Esophagus mucosa (tissue), 1 donor: ENCODE results near the gene MRTFA. TPM values are rescaled to one million over a fixed set of nuclear protein-coding genes. Genes with fewer than 3 reads are reported as not detected.

Source experiments
- ATAC-seq: fragments of 200-7000 bp; cut with Tn5 transposase; one replicate; pipeline ENCODE4 v1.9.1; 2020
- total RNA-seq: library from RNA; stranded (reverse); gene quantifications from one replicate; pipeline ENCODE4 v1.2.4, GENCODE V29; 2023
- donor health status: DM: yes; HTN: yes; CAD: no.

MRTFA gene
- total RNA-seq, 1 donor from 2014 or later: 19.4 TPM

DNA sequence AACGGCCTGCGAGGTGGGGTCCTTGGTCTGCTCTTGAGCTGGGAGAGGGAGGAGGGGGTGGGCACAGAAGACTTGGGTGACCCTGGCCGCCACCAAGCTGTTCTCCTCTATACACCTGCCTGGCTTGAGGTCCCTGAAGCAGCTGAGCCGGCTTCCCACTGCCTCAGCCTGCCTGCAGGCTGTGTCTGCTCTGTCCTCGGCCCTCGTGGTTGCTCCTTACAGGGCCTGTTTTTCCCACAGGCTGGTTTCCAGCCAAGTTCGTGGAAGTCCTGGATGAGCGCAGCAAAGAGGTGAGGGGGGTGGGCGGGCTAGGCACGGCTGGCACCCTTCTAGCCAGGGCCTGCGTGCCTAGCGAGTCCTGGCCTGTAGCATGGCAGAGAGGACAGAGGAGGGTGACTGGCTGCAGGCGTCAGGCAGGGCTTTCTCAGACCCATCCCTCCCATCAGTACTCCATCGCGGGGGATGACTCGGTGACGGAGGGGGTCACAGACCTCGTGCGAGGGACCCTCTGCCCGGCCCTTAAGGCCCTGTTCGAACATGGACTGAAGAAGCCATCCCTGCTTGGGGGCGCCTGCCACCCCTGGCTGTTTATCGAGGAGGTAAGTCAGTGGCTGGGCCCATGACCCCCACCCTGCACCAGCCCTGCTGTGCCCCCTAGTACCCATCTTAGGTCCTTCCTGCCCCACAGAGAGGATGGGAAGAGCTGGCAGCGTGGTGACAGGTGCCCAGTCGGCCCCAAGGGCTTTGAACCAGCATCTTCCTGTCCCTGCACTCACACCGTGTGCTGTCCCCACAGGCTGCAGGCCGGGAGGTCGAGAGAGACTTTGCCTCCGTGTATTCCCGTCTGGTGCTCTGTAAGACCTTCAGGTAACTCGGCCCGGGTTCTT, 228.4 kb downstream of the MRTFA start:
- peak; percentile 18 for ATAC-seq

DNA sequence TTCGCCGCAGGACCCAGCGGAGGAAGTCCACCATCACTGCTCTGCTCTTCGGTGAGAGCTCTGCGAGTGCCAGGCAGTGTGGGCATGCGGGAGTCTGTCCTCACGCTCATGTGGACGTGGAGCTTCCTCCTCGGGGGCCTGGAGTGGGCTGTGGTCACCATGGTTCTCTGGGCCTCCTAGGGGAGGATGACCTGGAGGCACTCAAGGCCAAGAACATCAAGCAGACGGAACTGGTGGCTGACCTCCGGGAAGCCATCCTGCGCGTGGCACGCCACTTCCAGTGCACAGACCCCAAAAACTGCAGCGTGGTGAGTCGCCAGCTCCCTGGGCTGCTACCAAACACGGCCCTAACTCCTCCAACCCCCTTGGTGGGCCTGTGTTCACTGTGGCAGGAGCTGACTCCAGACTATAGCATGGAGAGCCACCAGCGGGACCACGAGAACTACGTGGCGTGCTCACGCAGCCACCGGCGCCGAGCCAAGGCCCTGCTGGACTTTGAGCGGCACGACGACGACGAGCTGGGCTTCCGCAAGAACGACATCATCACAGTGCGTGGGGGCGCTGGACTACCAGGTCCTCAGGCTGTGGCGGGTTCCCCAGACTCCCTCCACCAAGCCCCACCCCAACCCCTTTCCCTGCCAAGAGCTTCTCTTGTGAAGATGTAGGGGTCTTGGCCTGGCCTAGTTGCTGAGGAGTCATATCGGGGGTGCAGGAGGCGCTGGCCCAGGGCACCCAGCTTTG, 229.3 kb downstream of the MRTFA start:
- ATAC-seq: no peak

DNA sequence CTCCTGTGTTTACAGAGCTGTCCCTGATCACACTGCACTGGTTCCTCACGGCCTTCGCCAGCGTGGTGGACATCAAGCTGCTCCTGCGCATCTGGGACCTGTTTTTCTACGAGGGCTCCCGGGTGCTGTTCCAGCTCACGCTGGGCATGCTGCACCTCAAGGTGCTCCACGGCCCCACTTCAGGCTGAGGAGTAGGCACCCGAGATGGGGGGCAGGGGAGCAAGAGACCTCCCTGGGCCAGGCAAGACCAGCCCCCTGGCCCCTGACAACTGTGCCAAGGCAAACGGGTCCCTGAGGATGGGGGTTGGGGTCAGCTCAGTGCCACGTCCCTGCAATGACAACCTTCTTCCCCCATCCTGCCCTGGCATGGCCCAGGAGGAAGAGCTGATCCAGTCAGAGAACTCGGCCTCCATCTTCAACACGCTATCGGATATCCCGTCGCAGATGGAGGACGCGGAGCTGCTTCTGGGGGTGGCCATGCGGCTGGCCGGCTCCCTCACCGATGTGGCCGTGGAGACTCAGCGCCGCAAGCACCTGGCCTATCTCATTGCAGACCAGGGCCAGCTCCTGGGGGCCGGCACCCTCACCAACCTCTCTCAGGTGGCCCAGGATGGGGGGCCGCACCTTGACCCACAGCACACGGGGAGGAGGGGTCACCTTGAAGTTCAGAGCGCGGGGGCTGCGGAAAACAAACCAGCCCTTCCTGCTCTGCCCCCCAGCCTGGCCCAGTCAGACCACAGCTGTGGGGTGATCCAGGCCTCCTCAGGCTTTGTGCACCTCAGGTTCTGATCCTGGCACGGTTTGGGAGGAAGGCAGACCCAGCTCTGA, 230.2 kb downstream of the MRTFA start:
- no peak for ATAC-seq

DNA sequence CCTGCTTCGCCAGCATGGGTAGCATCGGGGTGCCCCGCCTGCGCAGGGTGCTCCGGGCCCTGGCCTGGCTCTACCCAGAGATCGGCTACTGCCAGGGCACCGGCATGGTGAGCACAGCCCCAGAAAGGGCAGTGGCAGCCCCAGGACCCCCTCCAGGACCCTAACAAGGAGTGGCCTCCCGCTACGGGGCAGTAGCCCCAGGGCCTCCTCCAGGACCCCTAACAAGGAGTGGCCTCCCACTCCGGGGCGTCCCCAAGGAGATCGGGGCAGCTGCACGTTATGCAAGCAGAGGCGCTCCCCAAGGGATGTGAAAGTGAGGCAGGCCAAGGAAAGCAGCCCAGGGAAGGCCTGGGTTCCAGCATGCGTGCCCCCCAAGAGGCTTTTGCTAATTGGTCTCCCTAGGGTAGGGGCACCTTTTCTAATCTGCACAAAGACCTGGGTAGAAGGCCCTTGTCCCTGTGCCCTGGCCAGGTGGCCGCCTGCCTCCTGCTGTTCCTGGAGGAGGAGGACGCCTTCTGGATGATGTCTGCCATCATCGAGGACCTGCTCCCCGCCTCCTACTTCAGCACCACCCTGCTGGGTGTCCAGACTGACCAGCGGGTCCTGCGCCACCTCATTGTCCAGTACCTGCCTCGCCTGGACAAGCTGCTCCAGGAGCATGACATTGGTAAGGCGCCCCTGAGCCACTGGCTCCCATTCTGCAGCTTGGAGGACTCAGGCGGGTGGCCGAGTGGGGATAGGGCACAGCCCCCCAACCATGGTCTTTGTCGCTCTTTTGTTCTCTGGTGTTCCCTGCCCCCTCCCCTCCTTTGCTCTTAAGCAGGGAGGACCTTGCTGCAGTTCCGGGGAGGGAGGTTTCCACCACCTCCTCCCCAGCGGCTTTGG, 231.1 kb downstream of the MRTFA start:
- peak; percentile 3 for ATAC-seq

DNA sequence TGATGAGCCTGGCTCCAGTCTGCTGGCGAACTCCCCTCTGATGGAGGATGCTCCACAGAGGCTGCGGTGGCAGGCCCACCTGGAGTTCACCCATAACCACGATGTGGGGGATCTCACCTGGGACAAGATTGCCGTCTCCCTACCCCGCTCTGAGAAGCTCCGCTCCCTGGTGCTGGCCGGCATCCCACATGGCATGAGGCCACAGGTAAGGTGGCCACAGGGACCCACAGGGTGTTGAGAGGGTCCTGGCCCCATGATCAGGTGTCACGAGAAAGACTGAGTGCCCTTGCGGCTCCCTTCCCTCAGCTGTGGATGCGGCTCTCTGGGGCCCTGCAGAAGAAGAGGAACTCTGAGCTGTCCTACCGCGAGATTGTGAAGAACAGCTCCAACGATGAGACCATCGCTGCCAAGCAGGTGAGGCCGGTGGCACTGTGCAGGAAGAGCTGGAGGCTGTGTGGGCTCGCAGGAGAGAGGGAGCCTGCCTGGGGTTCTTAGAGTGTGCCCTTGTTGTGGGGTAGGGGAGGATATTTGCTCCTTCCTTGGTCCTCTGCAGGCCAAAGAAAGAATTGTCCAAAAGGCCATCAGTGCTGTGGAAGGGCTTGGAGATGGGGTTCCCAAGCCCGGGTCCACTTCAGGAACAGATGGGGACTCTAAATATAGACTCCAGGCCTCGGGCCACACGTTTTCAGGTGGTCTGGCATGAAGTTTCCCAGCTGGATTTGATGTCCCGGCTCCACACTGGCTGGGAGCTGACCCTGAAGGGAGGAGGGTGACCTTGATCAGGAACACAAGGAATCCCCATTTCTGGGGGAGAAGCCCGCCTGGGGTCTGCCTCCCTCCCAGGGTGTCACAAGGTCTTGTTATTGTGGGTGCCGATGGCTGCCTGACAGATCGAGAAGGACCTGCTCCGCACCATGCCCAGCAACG, 232.0 kb downstream of the MRTFA start:
- no peak for ATAC-seq

DNA sequence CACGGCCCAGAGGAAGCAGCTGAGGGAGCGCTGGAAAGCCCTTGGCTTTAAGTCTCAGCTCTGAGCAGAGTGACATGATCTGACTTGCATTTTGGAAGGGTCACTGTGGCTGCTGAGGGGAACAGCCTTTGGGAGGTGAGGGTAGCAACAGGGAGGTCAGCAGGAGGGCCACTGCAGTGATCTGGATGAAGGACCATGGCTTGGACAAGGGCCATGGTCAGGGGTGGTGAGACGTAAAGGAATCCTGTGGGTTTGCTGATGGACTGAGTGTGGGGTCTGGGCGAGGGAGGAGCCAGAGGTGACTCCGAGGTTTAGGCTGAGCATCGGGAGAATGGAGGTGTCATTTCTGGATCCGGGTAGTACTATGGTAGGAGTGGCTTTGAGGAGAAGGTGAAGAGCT, 232.9 kb downstream of the MRTFA start:
- no peak for ATAC-seq

DNA sequence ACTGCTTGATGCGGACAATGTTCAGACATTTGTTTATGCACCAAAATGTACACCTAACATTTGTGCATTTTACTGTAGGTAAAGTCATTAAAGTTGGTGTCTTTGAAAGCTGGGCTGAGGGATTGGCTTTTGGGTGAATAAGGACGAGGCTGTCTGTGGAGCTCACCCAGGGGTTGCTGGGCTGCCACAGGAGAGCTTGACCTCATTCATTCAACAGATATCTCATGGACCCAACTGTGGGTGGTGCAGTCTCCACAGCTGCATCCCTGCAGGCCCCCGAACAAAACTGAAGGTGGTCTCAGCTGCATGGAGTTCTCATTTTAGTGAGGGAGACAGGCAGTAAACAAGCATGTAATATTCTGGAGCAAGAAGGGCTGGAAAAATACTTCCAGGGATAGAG, 233.4 kb downstream of the MRTFA start:
- ATAC-seq: no peak

DNA sequence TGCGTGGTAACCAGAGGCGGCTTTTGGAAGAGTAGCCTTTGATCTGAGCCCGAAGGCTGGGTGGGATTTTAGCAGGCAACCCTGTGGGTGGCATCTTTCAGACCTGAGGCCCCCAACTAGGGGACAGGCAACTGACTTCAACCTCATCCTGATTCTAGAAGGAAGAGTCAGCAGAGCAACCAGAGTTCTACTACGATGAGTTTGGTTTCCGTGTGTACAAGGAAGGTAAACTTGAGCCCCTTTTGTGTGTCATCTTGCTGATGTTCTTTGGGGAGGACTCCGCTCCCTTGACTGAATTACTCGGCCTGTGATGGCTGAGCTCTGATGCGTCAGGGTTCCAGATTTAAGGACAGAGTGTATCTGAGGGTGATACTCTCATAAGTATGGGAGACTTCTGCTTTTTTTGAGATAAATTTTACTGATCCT, 234.5 kb downstream of the MRTFA start:
- ATAC-seq: no peak

DNA sequence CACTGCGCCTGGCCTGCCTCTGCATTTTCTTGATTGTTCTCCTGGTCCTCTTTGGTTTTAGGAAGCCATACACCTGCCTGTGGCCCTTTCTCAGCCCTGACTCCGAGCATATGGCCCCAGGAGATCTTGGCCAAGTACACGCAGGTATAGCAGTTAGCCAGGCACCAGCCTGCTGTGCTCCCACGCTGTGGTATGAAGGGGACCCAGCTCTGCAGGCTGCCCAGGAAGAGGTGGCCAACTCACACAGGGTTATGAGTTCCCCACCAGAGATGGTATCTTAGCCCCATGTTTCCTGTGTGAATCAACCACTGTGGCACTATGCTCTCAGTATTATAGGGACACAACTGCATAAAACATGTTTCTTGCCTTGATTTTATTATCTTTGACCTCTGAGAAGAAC, 235.0 kb downstream of the MRTFA start:
- ATAC-seq: no peak

DNA sequence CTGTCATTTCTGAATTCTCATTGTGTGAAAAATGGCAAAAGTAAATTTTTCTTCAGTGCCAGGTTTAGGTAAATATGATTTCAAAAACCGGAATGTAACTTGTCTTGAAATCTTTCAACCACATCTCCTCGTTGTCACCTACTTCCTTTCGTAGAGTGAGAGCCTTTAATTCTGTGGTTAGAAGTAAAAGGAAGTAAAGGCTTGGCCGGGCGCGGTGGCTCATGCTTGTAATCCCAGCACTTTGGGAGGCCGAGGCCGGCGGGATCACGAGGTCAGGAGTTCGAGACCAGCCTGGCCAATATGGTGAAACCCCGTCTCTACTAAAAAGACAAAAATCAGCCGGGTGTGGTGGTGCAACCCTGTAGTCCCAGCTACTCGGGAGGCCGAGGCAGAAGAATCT, 236.4 kb downstream of the MRTFA start:
- ATAC-seq: no peak

DNA sequence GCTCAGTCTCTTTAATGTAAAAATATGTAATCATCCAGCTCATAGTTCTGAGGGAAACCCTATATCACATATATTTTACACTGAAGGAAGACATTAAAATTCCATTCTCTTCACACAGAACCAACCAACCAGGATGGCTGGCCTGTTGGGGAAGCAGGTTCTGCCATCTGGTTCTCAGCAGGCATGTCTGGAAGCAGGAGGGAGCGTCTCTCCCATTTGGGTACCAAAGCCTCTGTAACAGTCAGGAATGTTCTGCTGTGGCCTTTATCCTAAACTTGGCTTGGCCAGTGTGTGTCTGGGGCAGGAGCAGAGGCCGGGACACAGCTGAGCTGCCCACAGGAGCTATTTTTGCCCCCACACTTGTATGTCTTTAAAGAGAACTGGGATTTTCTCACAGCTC, 236.9 kb downstream of the MRTFA start:
- no peak for ATAC-seq

DNA sequence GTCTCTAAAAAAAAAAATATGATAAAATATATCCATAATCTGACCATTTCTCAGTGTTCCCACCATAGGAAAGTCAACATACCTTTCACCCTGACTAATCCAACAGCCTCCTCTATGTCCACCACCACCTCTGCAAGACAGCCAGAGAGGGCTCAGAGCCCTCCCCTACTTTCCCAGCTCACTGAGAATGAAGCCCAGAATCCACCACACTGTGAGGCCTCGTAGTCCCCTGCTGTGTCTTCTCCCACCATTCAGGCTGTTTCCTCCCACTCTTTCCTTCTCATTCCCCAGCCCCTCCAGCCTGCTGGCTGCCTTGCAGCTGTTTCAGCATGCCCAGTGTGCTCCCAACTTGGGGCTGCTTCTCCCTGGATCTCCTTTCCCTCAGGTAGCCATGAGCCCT, 239.1 kb downstream of the MRTFA start:
- ATAC-seq: peak; percentile 4

DNA sequence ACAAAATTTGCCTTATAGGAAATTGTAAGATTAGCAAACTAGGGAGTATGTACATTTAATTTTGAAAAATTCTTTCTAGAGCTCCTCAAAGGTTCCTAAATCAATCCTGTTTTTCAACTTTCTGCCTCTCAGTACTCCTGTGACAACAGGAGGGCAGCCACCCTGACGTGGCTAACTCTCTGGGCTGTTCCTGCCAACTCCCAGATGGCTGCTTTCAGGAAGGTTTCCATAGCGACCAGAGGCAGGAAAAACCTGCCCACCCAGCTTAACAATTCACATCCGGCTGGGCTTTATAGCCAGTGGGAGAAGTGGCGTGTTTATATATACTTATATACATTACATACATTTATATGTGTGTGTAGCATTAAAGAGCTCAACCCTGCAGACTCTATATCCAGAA, 239.6 kb downstream of the MRTFA start:
- peak; percentile 95 for ATAC-seq

DNA sequence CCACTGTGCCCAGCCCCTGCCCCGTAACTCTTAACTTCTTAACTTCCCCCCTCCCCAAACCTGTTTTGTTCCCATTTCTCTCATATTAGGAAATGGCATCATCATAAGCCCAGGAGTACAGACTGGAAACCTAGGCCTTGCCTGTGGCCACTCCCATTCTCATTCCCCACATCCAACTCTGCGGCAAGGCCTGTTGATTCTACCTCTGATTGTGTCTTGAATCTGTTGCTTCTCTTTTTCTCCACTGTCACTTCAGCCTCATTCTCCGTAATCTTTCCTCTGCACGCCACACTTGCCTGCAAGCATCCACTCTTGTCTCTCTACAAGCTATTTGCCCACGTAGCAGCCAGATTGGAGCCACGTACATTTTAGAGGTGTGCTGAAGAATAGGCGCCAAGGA, 240.9 kb downstream of the MRTFA start:
- ATAC-seq: no peak

DNA sequence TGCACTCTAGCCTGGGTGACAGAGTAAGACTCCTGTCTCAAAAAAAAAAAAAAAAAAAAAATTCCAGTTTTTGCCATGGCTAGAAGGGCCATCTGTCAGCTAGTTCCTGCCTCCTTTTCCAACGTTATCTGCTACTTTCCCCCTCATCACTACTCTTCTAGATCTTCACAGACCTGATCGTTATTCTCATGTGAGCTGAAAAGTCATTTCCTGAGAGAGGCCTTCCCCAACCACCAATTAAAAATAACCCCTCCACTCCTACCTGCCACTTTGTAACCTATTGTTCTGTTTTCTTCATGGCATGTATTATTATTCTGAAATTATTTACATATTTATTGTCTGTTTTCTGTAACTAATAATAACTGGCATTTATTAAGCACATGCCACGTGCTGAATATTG, 241.9 kb downstream of the MRTFA start:
- no peak for ATAC-seq

DNA sequence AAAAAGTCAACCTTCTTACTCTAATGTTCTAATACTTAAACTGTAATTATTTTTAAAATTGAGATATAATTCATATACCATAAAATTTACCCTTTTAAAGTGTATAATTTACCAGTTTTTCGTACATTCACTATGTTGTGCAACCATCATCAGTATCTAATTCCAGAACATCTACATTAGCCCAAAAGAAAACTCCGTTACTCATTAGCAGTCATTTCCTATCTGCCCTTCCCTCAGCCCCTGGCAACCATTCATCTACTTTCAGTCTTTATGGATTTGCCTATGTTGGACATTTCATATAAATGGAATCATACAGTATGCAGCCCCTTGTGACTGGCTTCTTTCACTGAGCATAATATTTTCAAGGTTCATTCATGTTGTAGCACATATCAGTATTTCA, 243.9 kb downstream of the MRTFA start:
- no peak for ATAC-seq

DNA sequence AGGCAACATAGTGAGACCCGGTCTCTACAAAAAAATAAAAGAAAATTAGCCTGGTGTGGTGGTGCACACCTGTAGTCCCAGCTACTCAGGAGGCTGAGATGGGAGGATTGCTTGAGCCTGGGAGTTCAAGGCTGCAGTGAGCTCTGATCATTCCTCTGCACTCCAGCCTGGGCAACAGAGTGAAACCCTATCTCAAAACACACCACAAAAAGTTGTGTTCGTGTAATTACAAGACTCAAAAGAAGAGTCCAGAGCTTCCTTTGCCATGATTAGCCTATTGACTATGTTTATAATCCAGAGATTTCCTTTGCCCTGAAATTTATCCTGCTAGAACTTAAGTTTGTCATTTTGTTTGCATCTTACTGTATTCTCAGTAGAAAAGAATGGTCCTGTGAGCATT, 245.1 kb downstream of the MRTFA start:
- ATAC-seq: no peak

DNA sequence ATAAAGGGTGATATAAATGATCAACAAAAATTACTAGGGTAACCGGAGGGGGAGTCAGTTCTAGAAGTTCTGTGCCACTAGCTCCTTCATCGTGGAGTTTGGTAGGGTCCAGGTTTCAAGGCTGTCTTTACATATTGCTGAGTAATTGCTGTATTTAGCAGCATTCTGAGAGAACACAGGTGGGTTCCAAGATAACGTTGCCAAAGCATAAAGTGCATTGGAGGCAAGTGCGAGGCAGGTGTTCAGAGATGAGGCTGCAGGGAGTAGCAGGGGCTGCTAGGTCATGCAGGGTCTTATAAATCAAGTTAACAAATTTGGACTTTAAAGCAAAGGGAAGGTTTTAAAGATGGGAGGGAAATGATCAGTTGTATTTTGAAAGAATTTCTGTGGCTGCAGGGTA, 248.3 kb downstream of the MRTFA start:
- ATAC-seq: no peak

DNA sequence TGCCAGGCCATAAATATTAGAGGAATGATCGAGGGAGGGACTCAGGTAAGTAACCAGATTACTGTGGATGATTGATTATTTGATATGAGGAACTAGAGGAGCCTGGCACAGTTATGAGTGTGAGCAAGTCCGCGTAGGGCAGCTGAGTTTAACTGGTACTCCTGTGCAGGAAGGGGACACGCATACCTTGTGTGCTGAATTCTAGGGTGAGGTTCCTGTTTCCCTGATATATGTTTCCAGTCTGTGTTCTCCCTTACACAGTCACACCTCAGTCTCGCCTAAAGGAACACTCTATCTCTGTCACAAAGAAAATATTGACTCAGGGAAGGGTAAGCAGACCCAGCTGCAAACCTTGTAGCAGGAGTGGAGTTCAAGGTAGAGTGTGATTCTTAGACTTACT, 248.8 kb downstream of the MRTFA start:
- peak; percentile 86 for ATAC-seq

DNA sequence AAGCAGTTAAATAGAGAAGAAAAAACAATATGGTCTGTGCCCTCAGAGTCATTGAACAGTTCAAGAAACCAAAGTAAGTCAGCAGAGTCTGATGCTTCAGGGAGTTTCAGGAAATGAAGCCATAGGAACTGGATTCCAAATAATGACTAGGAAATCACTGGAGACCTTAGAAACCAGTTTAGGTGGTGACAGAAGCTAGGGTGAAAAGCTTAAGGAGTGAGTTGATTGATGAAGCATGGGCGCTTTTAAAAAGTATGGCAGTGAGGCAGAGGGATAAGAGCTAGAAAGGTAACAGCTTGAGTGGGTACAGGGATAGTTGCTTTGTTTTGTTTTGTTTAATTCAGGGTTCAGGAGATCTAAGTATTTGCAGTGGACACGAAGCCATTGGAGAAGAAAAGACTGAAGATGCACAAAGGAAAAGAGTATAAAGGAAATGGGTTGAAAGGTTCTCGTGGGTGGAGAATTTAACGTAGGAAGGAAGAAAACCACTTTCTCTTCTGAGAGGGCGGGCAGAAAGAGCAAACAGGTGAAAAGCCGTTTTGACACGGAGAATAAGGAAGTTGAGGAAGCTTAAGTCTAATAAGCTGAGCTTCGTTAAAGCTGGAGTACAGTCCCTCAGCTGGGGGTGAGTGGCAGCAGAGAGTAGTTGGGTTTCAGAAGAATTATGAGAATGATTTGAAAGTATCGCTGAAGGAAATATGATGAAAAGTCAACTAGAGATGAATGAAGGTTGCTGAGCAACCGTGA, 251.3 kb downstream of the MRTFA start:
- ATAC-seq: peak; percentile 43
